HG03135 (cell line): ENCODE results near the gene FGD5.

Experiments
- ATAC-seq: cut with Tn5 transposase; IDR thresholded peaks from one replicate; pipeline ENCODE4 v1.9.1; 2021; ENCODE audit warnings: mild to moderate bottlenecking, moderate library complexity; ENCODE audit not compliant: unreplicated experiment

The FGD5 gene

GRCh38 chr3:14921811-14922705 is 103.3 kb downstream of the FGD5 start:
- no peak for ATAC-seq

DNA sequence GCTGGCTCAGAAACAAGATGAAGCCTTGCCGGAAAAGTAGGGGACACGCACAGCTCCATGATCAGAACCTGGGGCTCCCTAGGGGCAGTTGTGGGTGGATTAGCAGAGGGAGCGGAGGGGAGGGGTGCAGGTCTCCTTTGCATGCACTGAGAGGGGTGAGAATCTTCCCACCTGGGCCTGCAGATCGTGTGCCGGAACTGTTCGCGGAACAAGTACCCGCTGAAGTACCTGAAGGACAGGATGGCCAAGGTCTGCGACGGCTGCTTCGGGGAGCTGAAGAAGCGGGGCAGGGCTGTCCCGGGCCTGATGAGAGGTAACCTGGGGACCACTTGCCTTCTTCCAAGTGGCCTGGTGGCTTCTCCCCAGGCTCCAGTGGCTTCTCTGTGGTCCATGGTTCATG is 104.1 kb downstream of the FGD5 start:
- no peak for ATAC-seq

DNA sequence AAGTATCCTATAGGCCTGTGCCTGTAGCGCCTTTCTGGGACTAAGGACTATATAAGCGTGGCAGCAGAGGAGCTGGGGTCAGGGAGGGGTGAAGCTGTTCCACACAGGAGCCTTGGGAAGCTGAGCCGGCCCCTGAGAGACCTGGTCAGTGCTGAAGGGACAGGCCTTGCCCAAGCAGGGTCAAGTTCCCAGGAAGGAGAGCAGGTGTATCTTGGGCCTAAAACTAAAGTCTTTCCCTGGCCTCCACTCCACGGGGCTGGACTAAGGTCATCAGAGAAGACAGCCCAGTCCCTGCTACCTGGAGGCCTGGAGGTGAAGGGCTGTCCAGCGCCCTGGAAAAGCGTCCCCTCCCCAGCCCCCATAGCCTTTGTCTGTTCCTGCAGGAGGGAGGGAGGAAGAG is 104.7 kb downstream of the FGD5 start:
- no peak for ATAC-seq

DNA sequence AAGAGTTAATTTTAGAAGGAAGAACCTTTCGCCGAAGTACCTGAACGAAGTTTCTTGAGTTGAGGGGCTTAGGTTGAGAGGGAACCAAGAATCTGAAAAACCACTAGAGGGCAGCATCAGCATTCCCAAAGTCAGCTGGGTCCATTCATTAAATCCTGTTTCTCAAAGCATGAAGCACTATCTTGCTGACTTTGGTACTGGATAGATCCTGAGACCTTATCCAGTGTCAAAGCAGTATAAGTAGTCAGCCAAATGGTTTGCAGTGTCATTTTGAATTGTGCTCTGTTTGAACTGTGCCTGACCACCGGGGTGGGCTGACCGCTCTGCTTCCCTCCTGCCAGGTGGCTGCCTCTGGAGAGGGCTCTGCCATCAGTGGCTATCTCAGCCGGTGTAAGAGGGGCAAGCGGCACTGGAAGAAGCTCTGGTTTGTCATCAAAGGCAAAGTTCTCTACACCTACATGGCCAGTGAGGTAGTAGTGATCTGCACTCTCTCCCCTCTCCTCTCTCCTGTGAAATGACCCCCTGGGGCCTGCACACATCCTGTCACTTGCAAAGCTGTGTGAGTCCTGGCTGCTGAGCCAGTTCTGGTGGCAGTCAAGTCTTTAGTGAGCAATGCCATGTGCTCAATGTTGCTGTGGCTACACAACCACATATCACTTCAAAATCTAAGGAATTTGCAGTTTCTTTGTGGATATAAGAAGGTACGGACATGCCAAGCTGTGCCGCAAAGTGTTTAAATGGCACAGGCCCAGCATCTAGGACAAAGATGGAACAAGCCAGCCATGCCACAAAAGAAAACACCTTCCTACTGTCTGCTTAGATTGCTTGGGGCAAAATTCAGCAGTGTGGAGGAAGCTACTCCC is 107.2 kb downstream of the FGD5 start:
- ATAC-seq, result no peak

- ATAC-seq, result no peak
Measured at GRCh38 chr3:14926592-14926991, 107.8 kb downstream of the FGD5 start.

GRCh38 chr3:14927308-14927707 is 108.5 kb downstream of the FGD5 start:
- ATAC-seq, result no peak

- ATAC-seq, result no peak
Measured at GRCh38 chr3:14929310-14930074, 110.7 kb downstream of the FGD5 start.

DNA sequence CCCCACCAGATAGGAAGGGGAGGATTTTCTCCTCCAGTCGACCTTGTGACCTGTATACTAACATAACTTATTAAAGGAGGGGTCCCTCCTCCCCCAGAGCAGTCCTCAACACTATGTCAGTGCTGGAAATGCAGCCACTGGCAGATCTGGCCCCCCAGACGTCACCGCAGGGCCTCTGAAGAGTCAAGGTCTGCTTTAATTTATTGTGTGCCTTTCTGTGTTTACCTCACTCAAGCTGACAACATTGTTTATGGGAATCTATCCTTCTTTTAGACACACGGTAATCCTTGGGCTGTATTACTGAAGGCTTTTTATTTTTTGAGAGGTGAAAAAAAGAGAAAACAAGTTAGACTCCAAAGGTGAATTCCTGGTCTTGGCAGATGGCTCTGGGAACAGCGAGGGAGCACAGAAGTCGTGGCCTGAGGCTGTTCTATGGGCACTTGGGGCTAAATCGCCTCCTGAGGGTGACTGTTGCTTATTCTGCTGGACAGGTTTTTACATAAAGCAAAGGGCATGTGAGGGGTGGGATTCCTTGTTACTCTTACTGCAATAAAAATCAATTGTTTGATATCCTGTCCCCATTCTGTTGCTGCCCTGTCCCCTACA is 115.2 kb downstream of the FGD5 start:
- no peak for ATAC-seq

DNA sequence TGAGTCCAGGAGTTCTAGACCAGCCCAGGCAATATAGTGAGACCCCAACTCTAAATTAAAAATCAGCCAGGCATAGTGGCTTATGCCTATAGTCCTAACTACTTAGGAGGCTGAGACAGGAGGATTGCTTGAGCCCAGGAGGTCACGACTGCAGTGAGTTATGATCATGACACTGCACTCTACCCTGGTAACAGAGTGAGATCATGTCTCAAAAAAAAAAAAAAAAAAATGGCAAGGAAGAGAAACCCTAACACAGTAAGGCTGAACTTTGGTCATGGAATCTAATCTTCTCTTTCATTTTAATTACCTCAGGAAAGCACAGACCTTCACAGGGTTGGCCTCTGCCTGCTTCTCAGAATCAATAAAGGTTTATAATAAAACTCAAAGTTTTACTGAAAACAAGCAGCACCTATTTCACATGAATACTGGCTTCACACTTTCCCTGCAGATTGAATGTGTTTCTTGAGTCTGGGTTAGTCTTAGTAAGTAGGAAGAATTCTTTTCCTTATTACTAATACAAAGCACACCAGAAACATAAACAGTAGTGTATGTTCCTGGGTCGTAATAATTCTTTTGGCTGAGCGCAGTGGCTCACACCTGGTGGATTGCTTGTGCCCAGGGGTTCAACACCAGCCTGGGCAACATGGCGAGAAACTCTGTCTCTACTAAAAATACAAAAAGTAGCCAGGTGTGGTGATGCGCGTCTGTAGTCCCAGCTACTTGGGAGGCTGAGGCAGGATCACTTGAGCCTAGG is 117.0 kb downstream of the FGD5 start:
- ATAC-seq, result no peak

- ATAC-seq, result no peak
Measured at GRCh38 chr3:14938954-14939353, 120.2 kb downstream of the FGD5 start.

- ATAC-seq, result no peak
Measured at GRCh38 chr3:14941871-14942270, 123.1 kb downstream of the FGD5 start.

DNA sequence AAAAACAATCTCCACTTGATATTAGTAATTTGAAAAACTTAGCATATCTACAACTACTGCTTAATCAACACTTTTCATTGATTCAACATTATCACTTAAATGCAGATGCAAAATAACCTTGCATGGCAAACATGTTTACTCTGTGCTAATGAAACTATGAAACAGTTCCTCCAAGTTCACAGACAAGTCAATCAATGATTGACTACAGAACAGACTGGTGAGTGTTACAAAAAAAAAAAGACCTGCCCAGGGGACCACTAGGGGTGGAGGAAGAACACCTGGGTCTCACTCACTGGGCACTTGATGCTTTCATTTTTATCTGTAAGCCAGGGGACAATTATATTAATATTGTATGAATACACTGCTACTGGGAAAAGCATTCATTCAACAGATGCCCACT is 124.3 kb downstream of the FGD5 start:
- no peak for ATAC-seq

- no peak for ATAC-seq
Measured at GRCh38 chr3:14946236-14946635, 127.5 kb downstream of the FGD5 start.

DNA sequence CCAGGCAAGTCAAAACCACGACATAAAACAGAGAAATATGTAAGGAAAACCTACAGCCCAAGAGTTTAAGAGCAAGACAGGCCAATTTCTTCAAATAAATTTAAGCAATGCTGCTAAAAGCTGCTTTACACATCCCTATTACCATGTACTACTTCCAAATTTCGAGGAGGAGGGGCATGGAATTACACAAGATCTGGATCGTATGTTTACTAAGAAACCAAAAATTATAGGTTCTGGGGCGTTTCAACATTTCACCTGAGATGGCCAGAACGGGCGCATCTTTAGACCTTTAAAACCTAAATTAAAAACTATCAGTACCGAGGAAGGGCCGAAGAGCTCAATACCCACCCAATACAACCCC is 128.0 kb downstream of the FGD5 start:
- no peak for ATAC-seq

- ATAC-seq, result peak; percentile 54
Measured at GRCh38 chr3:14947100-14947885, 128.5 kb downstream of the FGD5 start, which contains the start of gene NR2C2. TSS of gene NR2C2 (plus strand) at chr3:14947583. CDS start at chr3:15003915, 56,332 bp downstream.

- ATAC-seq, result peak; percentile 84
Measured at GRCh38 chr3:14947886-14948608, 129.3 kb downstream of the FGD5 start.

- no peak for ATAC-seq
Measured at GRCh38 chr3:14948609-14949038, 129.9 kb downstream of the FGD5 start.

- no peak for ATAC-seq
Measured at GRCh38 chr3:14949126-14949525, 130.4 kb downstream of the FGD5 start.
